K562 (cell line): Measurements from ENCODE around the gene G6PC3. TPM values are rescaled to one million over a fixed set of nuclear protein-coding genes. Genes with fewer than 3 reads are reported as not detected.

Experiments used
- BMI1 ChIP-seq: fragments of 150-350 bp; IDR thresholded peaks from 2 replicates; pipeline ENCODE4 v1.6.1; 2014; ENCODE audit warnings: low read length
- CHD1 ChIP-seq: fragments of 200-600 bp; sonication (generic); IDR thresholded peaks from one replicate; pipeline ENCODE4 v1.6.1; 2012; ENCODE audit warnings: mild to moderate bottlenecking, moderate library complexity, low read length, inconsistent platforms
- CREBBP ChIP-seq: IDR thresholded peaks from one replicate; pipeline ENCODE4 v1.6.1; 2012; ENCODE audit warnings: low read depth, mild to moderate bottlenecking, control low read depth, inconsistent platforms, low read length
- E2F8 ChIP-seq: fragments of 450-650 bp; IDR thresholded peaks from 2 replicates; pipeline ENCODE4 v1.7.1; 2018; ENCODE audit warnings: mild to moderate bottlenecking, low read depth; ENCODE audit not compliant: partially characterized antibody
- FIP1L1 ChIP-seq: fragments of 200-400 bp; formaldehyde crosslinking; IDR thresholded peaks from 2 replicates; pipeline ENCODE4 v1.6.1; 2018; ENCODE audit warnings: mild to moderate bottlenecking, low read depth, low read length; ENCODE audit not compliant: poor library complexity, severe bottlenecking
- FOXP1 ChIP-seq: sonication (generic); formaldehyde crosslinking; IDR thresholded peaks from 2 replicates; pipeline ENCODE4 v1.8.0; 2022; ENCODE audit warnings: mild to moderate bottlenecking, missing genetic modification reagents
- FOXP4 ChIP-seq: sonication (generic); formaldehyde crosslinking; IDR thresholded peaks from 2 replicates; pipeline ENCODE4 v1.8.0; 2022; ENCODE audit warnings: mild to moderate bottlenecking, missing genetic modification reagents, borderline replicate concordance
- GTF2F1 ChIP-seq: IDR thresholded peaks from 2 replicates; pipeline ENCODE4 v1.6.1; 2011; ENCODE audit warnings: low read depth, low read length, improper control_type of control experiment
- IFI16 ChIP-seq: fragments of 250-450 bp; sonication (Bioruptor Pico); IDR thresholded peaks from 2 replicates; pipeline ENCODE4 v2.1.2; 2022; ENCODE audit warnings: mild to moderate bottlenecking, inconsistent platforms
- KLF1 ChIP-seq: fragments of 450-650 bp; IDR thresholded peaks from 2 replicates; pipeline ENCODE4 v1.6.1; 2016; ENCODE audit warnings: missing genetic modification characterization, missing compliant biosample characterization
- MECOM ChIP-seq: fragments of 250-450 bp; sonication (Bioruptor Pico); IDR thresholded peaks from 2 replicates; pipeline ENCODE4 v1.8.0; 2022; ENCODE audit warnings: inconsistent platforms
- MEF2A ChIP-seq: IDR thresholded peaks from 2 replicates; pipeline ENCODE4 v1.6.1; 2011; ENCODE audit warnings: low read depth, mild to moderate bottlenecking, low read length, moderate library complexity; ENCODE audit not compliant: control insufficient read depth
- NELFE ChIP-seq: IDR thresholded peaks from 2 replicates; pipeline ENCODE4 v1.6.1; 2011; ENCODE audit warnings: mild to moderate bottlenecking; ENCODE audit not compliant: insufficient read depth, insufficient read length
- POLR2AphosphoS5 ChIP-seq: IDR thresholded peaks from 2 replicates; pipeline ENCODE4 v1.6.1; 2011; ENCODE audit warnings: mild to moderate bottlenecking, low read depth, low read length, moderate library complexity; ENCODE audit not compliant: control insufficient read depth, insufficient read depth
- RBM14 ChIP-seq: fragments of 200-400 bp; formaldehyde crosslinking; IDR thresholded peaks from 2 replicates; pipeline ENCODE4 v1.6.1; 2018; ENCODE audit warnings: low read depth, mild to moderate bottlenecking, low read length, moderate library complexity, borderline replicate concordance; ENCODE audit not compliant: insufficient read depth
- RFX7 ChIP-seq: fragments of 250-450 bp; sonication (Bioruptor Pico); IDR thresholded peaks from 2 replicates; pipeline ENCODE4 v1.5.1; 2021; ENCODE audit warnings: mild to moderate bottlenecking
- RHOXF2B ChIP-seq: fragments of 250-450 bp; sonication (Bioruptor Pico); conservative IDR thresholded peaks from 2 replicates; pipeline ENCODE4 v1.5.1; 2021
- SPI1 ChIP-seq: IDR thresholded peaks from 2 replicates; pipeline ENCODE4 v1.6.1; 2011; ENCODE audit warnings: low read depth, low read length, control low read depth, borderline replicate concordance
- TCF7 ChIP-seq: sonication (generic); IDR thresholded peaks from 2 replicates; pipeline ENCODE4 v1.6.1; 2016; ENCODE audit warnings: antibody characterized with exemption, borderline replicate concordance
- ZNF146 ChIP-seq: IDR thresholded peaks from one replicate; pipeline ENCODE4 v1.6.1; 2018; ENCODE audit warnings: missing compliant biosample characterization; ENCODE audit not compliant: unreplicated experiment
- ZNF445 ChIP-seq: fragments of 250-450 bp; sonication (Bioruptor Pico); IDR thresholded peaks from 2 replicates; pipeline ENCODE4 v1.4.0; 2020; ENCODE audit warnings: low read depth, mild to moderate bottlenecking, moderate library complexity
- ZNF707 ChIP-seq: fragments of 250-450 bp; sonication (Bioruptor Pico); conservative IDR thresholded peaks from 2 replicates; pipeline ENCODE4 v1.8.0; 2022; ENCODE audit warnings: inconsistent platforms, mild to moderate bottlenecking, moderate library complexity
- ZNF740 ChIP-seq, 3 experiments: fragments of 200-800 bp in 1 of 3; sonication (Bioruptor generic) in 1 of 3; sonication (generic) in 1 of 3; formaldehyde crosslinking in 1 of 3; IDR thresholded peaks; 2 replicates each; pipeline versions ENCODE4 v1.6.1 to v1.8.0; 2016 to 2022; ENCODE audit warnings: mild to moderate bottlenecking in 2 of 3, missing compliant biosample characterization in 2 of 3, missing genetic modification characterization in 2 of 3, missing genetic modification reagents in 1 of 3
- polyA plus RNA-seq, 8 experiments: library from polyadenylated mRNA; depleted of rRNA in 4 of 8; stranded (reverse) in 5 of 8; unstranded in 3 of 8; fragments of >200 nt; fragmentation: Nextera tagmentation in 2 of 8; fragmentation: Illumina TruSeq in 1 of 8; extraction: Ambion mirVana in 2 of 8; extraction: Trizol in 1 of 8; gene quantifications; 2 replicates each; pipeline versions ENCODE4 v1.2.1 to v1.2.3, GENCODE V29; 2011 to 2014; ENCODE audit warnings: inconsistent platforms in 1 of 8, missing spikeins in 1 of 8
- total RNA-seq, 7 experiments: library from RNA; depleted of rRNA in 6 of 7; stranded (reverse); fragments of >200 nt in 6 of 7; fragmentation: Illumina TruSeq in 2 of 7; extraction: Trizol in 2 of 7; gene quantifications; 2 replicates each; pipeline versions ENCODE4 v1.2.1 to v1.2.3, GENCODE V29; 2011 to 2021; ENCODE audit warnings: low replicate concordance in 1 of 7

G6PC3 gene
- total and polyA plus RNA-seq, 9 of the 15 experiments (the other 6 are each of a cell fraction or from before 2014, with no cell fraction given): 10.4 to 57.8 (median 31.1) TPM

- TF ChIP-seq POLR2AphosphoS5 (peak; percentile 75), NELFE (no peak), E2F8 (peak; percentile 74), RBM14 (no peak), FIP1L1 (no peak), KLF1 (tag) (no peak), SPI1 (no peak), TCF7 (0 out of 2 replicates have a peak, but pooled peaks have one; percentile 66), ZNF707 (CRISPR knock-in tag) (no peak), MECOM (CRISPR knock-in tag) (0 out of 2 replicates have a peak, but pooled peaks have one; percentile 36), MEF2A (no peak), FOXP4 (no peak), RFX7 (CRISPR knock-in tag) (no peak), ZNF740 (CRISPR knock-in tag; IDR thresholded peaks at IDR 0.05) (no peak), ZNF740 (tag; IDR thresholded peaks at IDR 0.05) (no peak), GTF2F1 (no peak), CREBBP (no peak), ZNF146 (CRISPR knock-in tag) (no peak), RHOXF2B (CRISPR knock-in tag) (no peak), BMI1 (no peak), ZNF445 (CRISPR knock-in tag) (no peak), FOXP1 (CRISPR knock-in tag) (peak; percentile 70; the same call in 1 of the 2 replicates), IFI16 (CRISPR knock-in tag) (no peak), CHD1 (no peak)
Measured at GRCh38 chr17:44070455-44071197, at the start of gene G6PC3 (continued).
